Midbrain (tissue), 1 donor: Measurements from ENCODE around the gene LIPI.
"Not testable (repeated sequence)": the region's sequence is repeated elsewhere in the genome, so short reads cannot be mapped to it uniquely, and the experiment has no call there.

ENCODE experiments used
- DNase-seq: peaks from one replicate; lab custom pipeline; 2025; lab: John Stamatoyannopoulos, UW

LIPI gene

DNA sequence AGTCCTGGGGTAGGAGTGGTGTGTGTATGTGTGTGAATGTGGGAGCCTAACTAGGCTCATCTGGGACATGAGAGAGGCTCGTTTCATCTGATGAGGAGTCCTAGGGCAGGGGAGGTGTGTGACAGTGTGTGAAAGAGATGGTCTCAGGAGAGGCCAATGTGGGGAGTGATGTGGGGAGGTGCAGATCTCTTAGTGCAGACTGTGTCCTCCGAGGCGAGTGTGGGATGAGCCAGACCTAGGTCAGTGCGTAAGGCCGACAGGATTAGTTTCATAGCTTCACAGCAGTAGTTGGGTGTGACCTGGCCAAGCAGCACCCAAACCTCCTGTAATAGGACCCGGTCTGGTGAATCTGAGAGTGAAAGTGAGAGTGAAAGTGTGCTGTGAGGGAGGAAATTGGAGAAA is 94.7 kb downstream of the LIPI start:
- DNase-seq, result no peak

DNA sequence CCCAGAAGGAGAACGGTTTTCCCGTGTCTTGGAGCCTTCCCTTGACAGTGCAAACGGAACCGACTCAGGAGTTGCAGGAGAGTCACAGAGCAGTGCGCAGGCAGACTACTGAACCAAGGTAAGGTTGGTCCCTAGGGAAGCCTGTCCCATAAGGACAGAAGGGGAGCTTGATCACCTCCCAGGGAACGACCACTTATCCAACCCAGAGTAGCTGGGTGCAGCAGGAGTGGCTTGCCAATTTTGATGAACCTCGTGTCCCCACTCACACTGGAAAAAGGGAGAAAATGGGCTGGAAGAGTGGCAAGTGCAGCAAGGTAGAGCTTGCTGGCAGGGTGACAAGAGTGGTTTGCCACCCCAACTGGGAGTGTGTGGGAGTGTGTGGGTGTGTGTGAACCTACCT is 95.1 kb downstream of the LIPI start:
- DNase-seq, result no peak

DNA sequence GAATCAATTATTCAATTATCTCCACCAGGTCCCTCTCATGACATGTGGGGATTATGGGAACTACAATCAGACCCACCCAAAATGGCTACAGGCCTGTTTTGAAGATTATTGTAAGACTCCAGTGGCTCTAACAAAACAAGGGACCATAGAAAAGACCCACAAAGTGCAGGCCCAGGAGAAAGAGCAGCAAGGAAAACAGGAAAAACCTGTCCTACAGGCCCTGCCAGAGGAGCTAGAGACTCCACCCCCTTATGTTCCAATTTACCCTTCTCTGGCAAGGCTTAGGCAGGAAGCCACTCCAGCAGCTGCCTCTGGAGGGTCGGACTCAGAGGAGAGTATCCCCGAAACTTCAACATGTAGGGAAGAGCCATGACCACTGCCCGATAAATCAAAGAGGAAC is 96.5 kb downstream of the LIPI start:
- DNase-seq, result no peak

DNA sequence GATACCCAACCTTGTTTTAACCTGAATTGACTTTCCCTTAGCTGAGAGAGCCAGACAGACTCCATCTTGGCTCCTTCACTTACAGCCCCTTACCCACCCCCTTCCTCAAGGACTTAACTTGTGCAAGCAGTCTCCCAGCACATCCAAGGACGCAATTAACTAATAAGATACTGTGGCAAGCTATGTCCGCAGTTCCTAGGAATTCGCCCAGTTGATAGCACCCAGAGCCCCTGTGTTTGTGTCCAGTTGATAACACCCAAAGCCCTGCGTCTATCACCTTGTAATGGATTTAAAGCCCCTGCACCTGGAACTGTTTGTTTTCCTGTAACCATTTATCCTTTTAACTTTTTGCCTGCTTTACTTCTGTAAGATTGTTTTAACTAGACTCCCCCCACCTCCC is 106.2 kb downstream of the LIPI start:
- DNase-seq, result not testable (repeated sequence)

DNA sequence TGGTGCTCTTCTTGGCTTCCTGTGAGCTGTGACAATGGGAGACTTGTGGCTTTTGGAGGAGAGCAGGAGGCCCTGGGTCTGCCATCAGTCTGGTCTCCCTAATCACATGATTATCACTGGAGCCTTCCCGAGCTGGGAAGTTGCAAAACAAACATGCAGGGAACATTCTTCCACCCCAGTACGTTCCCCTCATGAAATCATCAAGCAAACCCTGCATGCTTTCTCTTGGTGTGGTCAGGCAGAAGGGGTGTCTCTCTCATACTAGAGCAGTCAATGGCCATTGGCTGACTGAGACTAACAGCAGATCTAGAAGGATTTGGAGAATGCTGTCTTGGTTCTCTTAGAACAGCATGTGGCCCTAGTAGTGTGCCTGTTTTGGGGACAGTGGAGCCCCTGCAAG is 111.2 kb downstream of the LIPI start:
- DNase-seq, result no peak

DNA sequence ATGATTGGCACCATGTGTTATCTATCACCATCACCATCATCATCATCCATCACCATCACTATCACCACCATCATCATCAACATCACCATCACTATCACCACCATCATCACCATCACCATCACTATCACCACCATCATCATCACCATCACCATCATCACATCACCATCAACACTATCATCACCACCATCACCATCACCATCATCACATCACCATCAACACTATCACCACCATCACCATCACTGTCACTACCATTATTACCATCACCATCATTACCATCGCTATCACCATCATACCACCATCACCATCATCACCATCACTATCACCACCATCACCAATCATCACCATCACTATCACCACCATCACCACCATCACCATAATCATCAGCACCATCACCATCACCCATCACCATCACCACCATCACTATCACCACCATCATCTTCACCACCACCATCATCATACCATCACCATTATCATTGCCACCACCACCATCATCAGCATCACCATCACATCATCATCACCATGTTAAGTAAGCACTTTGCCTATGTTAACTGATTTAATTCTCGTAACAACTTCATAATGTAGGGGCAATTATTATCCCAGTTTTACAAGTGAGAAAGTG is 112.8 kb downstream of the LIPI start:
- no peak for DNase-seq

DNA sequence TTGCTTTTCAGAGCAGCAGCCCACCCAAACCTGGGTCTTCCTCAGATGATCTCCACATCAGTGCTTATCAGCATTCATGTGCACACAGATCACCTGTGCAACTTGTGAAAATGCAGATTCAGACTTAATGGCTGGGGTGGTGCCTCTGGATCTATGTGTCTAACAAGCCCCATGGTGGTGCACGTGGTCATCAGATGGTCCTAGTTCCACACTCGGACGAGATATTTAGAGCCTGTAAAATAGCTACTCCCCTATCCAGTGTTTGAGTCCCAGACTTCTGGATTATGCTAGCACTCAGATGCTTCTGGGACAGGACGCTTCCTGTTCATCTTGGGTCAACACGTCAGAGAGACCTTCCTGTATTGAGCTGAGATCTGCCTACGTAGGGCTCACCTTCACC is 114.2 kb downstream of the LIPI start:
- no peak for DNase-seq

DNA sequence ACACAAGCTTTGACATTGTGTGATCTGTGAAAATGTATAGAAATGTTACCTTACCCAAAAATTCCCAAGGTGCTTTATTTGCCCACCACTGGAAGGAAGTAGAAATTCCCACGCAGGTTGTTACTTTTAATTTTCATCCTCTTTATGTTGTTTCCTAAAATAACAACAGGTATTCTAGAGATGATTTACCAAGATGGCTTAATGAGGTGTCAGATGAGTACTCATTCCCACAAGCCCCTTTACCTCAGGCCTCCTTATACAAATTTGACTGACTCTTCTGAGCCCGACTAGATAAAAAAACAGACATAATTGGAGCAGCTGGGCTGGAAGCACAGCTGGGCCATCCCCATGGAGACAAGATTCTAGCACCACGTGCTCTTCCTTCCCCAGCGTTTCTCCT is 114.6 kb downstream of the LIPI start:
- no peak for DNase-seq

DNA sequence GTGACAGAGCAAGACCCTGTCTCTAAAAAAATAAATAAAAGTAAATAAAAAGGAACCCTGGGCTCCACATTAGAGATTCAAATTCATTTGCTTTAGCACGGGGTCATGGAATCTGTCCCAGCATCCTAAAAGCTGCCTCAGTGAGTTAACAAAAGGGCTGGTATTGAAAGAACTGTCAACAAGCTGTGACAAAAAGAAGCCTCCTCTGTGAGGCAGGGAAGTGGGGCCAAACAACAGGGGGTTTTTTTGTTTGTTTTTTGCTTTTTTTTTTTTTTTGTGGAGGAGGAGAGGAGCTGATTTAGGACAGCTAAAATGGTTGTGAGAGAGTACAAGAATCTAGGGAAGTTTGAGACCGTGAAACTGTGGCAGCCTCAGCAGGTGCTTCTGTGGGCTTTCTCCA is 115.7 kb downstream of the LIPI start:
- DNase-seq, result no peak

GRCh38 chr21:14092834-14093560 is 117.8 kb downstream of the LIPI start:
- DNase-seq, result no peak

DNA sequence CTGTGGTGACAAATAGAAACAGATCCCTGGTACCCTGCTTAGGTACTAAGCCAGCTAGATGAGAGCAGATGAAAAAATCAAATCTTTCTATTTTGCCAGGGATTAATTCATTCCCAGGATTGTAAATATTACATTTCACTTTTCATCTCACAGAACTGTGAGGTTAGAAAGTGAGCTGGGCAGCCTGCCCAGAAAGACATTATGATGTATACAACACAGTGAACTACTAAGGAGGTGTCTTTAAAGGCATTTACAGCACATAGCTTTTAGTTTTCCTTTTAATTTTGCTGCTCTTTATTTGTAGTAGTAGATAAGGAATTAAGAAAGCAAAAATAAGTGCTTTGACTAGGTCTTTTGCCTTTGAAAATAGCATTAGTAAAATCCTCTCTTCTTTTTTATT is 120.6 kb downstream of the LIPI start:
- DNase-seq, result not testable (repeated sequence)

DNA sequence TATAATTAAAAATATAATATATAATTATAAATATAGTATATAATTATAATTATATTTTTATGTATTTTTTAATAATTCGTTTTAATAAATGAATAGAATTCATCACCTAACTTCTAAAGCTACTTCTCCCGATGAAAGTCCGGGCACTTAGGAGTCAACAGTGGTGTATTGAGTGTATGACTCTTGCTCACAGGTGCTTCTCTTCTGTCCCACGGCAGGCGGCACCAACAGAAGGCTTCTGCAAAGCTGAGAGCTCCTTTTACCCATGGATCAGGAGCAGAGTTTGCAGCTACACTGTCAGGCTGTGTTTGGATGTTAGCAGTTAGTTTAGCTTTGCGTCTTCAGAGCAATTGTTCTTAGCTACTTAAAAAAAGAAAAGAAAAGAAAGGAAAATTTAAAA is 122.4 kb downstream of the LIPI start:
- no peak for DNase-seq

- no peak for DNase-seq
Observed at GRCh38 chr21:14086553-14086952, 124.2 kb downstream of the LIPI start.

GRCh38 chr21:14084701-14085100 is 126.1 kb downstream of the LIPI start:
- no peak for DNase-seq

- DNase-seq, result no peak
Observed at GRCh38 chr21:14084068-14084501, 126.7 kb downstream of the LIPI start.

- DNase-seq, result no peak
Observed at GRCh38 chr21:14080764-14081096, 130.0 kb downstream of the LIPI start.

DNA sequence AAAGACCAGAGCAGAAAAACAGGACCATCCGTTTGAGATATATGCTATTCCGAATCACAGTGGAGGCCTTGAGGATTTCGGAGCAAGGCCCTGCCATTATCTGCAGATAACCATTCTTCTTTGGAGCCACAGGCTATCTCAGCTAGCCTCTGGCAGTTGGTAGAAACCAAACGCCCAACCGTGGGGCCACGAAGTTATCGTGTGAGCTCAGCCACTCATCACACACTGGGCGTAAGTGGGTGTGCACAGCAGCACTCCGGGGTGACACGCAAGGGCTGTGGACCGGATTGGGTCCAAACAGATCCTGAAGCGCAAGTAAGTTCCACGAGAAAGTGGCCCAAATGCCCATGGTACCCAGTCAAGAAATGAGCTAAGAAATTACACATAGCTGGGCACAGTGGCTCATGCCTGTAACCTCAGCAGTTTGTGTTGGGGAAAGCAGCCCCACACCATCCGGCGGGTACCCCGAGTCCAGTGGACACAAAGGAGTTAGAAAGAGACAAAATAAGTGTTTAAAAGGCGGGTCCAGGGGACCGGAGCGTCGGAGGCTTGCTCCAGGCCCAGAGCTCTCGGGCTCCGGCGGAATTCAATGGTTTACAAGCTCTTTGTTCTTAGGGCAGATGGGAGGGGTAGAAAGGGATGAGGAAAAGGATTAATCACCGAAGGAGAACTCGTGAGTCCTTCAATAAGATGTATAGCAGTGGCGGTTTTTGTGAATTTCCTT is 130.6 kb downstream of the LIPI start:
- no peak for DNase-seq

DNA sequence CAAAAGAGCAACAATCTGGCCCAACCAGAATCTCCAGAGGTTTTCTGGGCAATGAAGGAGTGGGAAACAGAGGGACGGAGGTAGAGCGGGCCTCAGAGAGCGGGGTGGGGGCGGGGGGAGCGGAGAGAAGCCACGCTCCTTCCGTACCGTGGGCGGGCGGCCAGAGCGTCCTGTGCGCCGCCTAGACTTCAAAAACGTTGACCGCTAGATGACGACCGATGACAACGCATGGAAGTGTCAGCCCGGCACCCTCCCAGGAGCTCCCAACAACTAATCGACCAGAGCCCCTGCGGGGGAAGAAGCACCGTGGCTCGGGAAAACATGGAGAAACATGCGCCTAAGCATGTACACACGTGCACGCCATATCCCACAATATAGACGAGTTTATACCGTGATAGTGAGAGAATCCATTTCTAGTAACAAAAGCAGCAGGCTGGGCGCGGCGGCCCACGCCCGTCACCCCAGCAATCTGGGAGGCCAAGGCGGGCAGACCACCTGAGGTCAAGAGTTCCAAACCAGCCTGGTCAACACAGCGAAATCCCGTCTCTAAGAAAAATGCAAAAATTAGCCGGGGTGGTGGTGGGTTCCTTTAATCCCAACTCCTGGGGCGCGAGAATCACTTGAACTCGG is 131.9 kb downstream of the LIPI start:
- no peak for DNase-seq

DNA sequence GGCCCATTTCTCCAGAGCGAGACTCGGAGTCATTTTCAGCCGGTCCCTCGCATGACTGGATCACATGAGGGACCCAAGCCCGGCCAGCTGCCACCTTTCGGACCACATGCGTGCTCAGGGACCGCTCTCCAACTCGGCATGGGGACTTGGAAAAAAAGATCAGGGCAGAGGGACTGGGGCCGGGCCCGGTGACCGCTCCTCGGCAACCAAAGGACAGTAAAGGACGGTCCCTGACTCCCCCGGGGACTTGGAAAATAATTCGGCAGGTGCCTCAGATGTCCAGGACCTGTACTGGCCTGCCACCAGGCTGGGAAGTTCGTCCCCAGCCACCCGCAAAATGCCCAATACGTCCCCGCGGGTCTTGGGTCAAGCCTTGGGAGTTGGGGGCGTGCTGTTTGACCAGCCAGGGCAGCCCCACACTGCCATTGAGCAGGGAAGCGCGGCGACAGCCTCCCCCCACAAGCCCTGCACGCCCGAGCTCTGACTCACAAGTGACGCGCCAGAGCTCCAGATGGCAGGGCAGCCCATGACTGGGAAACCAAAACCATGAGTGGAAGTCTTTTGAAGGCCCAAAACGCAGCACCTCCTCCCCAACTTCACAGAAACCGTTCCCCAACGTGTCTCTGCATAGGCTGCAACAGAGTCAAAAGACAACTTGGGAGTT is 134.5 kb downstream of the LIPI start:
- DNase-seq, result no peak

DNA sequence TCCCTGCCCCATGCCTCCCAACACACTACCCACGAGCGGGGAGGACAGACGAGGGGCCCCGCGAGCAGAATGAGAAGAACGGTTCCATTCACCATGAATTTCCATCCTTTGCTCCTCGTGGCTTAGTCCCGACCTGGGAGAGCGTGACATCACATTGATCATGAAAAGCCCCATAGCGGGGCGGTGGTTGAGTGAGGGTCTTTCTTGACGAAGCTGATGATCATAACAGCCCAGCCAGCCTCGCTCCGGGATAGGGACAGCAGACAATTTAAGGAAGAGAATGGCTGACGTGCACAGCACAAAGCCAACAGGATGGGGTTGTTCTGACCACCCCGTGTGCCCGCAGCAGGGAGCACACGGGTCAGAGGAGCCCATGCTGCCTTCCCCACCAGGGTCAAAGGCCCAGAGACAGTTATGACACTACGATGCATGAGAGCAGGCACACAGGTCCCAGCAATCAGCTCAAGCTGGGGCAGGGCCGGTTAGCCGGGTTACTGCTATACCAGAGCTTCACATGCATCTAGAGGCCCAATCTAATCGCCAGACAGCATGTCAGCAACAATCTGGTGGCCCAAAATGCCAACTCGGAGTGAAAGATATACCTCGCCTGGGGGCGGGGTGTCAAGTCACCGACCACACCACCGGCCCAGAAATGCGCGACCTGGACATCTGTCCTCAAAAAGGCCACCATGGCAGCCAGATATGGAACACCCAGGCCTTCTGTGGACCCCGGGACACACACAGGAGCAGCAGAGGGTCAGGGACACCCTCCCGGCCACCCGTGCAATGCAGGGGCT is 135.2 kb downstream of the LIPI start:
- DNase-seq, result no peak

DNA sequence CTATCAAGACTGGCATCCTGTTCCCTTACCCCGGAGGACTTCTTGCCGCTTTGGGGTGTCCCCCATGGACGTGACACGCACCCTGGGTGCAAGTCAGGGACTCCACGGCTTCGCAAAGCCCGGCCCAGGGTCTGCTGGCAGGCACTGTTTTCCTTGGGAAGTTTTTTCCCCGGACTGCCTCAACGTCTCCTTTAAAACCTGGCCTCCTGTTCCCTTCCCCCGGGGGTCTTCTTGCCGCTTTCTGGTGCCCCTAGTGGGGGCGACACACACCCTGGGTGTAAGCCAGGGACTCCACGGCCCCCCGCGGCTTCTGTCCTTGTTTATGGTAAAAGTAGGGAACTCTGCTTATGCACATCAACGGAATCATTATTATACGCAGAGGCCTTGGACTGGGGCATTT is 136.6 kb downstream of the LIPI start:
- DNase-seq, result no peak

- no peak for DNase-seq
Observed at GRCh38 chr21:14073615-14074014, 137.1 kb downstream of the LIPI start.
